ENCODE measurements around the gene TANGO6.
"Not testable (repeated sequence)": the region's sequence is repeated elsewhere in the genome, so short reads cannot be mapped to it uniquely, and the experiment has no call there.

The TANGO6 gene

DNA sequence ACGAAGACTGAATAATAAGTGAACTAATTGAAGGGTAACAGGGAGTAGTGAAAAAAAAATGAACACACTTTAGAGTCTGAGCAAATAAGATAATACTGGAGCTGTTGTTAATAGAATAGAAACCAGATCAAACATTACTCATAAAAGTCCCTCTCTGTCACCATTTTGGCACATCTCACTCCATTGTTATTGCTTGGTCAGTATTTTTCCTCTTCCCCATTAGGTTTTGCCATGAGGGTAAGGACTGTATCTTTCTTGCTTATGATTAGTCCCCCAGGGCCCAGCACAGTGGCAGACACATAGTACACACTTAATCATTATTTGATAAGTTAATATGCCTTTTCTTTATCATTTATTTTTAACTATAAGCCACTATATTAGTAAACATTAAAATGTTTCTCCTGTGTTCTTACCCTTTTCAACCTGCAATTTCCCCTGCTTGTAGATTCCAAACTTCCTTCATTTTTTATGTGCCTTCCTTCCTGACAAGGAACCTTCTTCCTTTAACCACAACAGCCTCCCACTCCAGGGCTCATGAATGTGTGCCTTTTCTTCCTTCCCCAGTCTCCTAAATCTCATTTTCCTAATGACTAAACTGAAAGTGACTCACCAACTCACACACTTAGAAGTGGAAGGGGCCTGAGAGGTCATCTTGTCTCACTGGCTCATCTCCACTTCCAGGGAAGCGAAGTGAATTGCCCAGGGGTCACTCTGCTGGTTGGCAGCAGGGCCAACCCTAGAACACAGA lies 173.9 kb downstream of the TANGO6 start:
- DNase-seq: peak; percentile 38 to 63 (median 43)

DNA sequence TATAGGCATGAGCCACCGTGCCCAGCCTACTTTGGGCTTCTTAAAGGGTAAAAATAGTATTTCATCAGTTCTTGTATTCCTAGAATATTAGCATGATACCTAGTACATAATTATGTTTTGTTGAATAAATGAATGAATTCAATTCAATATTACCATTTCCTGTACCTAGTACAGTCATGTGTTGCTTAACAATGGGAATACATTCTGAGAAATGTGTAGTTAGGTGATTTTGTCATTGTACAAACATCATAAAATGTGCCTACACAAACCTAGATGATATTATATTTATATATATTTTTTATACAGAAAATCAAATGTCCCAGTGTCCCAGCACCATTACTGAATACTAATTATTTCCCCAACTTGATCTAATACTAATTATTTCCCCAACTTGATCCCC lies 176.5 kb downstream of the TANGO6 start:
- no peak for DNase-seq

DNA sequence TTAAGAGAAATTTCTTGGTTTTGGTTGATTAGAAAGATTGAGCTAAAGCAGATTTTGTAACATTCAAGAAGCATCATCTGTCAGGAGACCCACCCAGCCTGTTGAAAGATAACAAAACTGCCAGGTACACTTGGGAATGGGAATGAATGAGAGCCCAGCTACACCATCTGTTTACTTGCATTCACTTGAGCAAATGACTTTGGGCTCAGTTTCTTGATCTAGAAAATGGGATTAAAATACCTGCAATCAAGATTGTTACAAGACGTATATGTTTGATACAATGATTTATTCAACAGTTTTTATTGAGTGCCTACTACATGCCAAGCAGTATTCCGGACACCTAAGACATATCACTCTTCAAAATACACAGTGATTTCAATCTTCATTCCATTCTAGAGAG lies 185.8 kb downstream of the TANGO6 start:
- DNase-seq: no peak

- no peak for DNase-seq
Observed at GRCh38 chr16:69031877-69032301, 188.6 kb downstream of the TANGO6 start.

DNA sequence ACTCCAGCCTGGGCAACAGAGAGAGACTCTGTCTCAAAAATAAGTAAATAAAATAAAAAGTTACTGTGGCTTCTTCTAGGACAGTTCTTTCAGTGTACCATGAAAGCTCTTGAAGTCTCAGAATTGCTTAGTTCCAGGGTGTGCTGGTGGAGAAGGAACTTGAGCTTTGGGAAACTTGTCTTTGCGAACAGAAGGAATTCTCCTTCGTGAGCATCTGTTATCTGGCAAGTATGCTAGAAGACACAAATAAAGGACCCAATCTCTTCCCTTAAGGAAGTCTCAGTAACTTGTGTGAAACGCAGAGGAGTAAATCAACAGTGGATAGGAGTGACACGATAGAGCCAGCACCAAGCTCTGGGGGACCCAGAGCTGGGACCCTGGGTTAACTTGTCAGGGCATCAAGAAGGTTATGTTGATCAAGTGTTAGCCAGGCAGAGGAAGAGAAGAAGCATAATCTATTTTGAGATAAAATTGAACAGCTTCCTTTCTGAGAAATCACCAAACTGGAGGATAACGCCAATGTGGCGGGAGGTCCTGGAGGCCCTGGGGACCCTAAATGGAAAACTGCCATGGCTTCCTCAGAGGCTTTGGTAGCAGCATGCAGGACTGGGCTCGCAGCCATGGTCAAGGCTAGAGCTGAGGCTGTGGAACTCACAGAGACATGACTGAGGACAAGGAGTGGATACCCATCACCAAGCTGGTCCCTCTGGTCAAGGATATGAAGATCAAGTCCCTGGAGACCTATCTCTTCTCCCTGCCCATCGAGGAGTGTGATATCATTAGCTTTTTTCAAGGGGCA lies 190.0 kb downstream of the TANGO6 start:
- DNase-seq: no peak

DNA sequence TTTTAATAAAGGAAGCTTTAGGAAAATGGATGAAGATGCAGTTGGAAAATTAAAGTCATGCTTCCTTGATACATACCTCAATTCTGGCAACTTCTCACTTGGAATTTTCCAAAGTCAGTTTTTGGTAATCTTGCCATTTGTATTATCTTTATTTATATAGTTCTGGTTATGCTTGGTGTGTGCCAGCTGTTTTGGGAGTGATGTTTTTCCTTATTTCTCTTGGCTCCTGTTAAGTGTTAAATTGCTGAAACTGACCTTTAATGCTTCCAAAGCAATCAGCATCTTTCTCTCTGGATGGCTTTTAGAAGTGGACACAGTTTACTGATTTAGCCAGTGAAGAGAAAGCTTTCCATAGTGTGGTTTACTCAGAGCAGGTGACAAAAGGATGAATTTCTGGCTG lies 192.0 kb downstream of the TANGO6 start:
- no peak for DNase-seq

- no peak for DNase-seq
Observed at GRCh38 chr16:69036399-69037091, 193.2 kb downstream of the TANGO6 start.

GRCh38 chr16:69037373-69038160 lies 194.2 kb downstream of the TANGO6 start:
- no peak for DNase-seq

DNA sequence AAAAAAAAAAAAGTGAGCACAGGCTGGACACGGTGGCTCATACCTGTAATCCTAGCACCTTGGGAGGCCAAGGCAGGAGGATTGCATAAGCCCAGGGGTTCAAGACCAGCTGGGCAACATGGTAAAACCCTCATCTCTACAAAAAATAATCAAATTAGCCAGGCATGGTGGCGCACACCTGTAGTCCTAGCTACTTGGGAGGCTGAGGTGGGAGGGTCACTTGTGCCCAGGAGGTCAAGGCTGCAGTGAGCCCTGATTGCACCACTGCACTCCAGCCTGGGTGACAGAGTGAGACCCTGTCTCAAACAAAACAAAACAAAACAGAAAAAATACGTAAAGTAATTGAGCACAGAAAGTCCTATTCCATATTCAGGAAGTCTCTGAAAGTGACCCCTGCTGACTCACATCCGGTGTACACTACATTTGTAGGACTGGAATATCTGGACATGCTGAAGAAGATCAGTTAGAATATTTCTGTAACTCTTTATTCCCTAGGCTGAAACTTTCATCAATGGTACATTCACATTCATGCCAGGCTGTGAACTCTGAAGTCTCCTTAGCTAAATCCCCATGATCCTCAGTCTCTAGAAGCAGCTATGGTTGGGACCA lies 196.1 kb downstream of the TANGO6 start:
- DNase-seq: peak in 1 of 4 experiments; percentile 12

- no peak for DNase-seq
Observed at GRCh38 chr16:69040144-69040909, 197.0 kb downstream of the TANGO6 start.

GRCh38 chr16:69048328-69049120 lies 205.2 kb downstream of the TANGO6 start:
- no peak for DNase-seq

GRCh38 chr16:69049146-69049545 lies 205.8 kb downstream of the TANGO6 start:
- DNase-seq: no peak

- DNase-seq: no peak
Observed at GRCh38 chr16:69049603-69050375, 206.5 kb downstream of the TANGO6 start.

DNA sequence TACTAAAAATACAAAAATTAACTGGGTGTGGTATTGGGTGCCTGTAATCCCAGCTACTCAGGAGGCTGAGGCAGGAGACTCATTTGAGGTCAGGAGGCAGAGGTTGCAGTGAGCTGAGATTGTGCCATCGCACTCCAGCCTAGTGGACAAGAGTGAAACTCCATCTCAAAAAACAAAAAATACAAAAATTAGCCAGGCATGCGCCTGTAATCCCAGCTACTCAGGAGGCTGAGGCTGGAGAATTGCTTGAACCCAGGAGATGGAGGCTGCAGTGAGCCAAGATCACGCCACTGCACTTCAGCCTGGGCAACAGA lies 208.1 kb downstream of the TANGO6 start:
- DNase-seq: not testable (repeated sequence)

- DNase-seq: no peak
Observed at GRCh38 chr16:69055008-69055407, 211.7 kb downstream of the TANGO6 start.

DNA sequence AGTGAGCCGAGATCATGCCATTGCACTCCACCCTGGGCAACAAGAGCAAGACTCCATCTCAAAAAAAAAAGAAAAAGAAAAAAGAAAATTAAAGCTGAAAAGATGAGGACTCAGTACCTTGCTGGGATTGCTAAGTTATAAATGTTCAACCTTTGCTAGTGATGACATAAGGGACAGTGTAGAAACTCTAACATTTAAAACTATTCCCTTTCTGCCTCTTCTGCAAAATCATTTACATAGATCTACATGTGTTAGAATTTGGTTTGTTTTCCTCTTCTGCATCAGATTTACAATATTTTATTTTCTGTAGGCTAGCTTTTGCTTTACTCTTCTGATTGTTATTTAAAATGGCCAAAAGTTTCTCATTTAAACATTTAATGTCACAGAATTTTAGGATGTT lies 212.6 kb downstream of the TANGO6 start:
- no peak for DNase-seq

- DNase-seq: no peak
Observed at GRCh38 chr16:69056421-69056820, 213.1 kb downstream of the TANGO6 start.

- no peak for DNase-seq
Observed at GRCh38 chr16:69057400-69058378, 214.4 kb downstream of the TANGO6 start.

- not testable (repeated sequence) for DNase-seq
Observed at GRCh38 chr16:69063491-69063890, 220.2 kb downstream of the TANGO6 start.

Measured in suppressor macrophage (primary cell).